T-helper 1 cell (primary cell): Measurements from ENCODE around the gene CADM1.

Experiments
- DNase-seq, 5 donors: peaks; one replicate each; pipeline ENCODE4 v3.0.0-alpha.2; 2012 to 2020

The CADM1 gene

GRCh38 chr11:115393950-115394349 lies 110.3 kb downstream of the CADM1 start:
- DNase-seq: no peak

GRCh38 chr11:115391598-115391997 lies 112.6 kb downstream of the CADM1 start:
- no peak for DNase-seq

GRCh38 chr11:115391160-115391559 lies 113.1 kb downstream of the CADM1 start:
- DNase-seq: no peak

GRCh38 chr11:115390441-115390840 lies 113.8 kb downstream of the CADM1 start:
- DNase-seq: no peak

- no peak for DNase-seq
Observed at GRCh38 chr11:115389790-115390189, 114.4 kb downstream of the CADM1 start.

GRCh38 chr11:115385226-115385625 lies 119.0 kb downstream of the CADM1 start:
- no peak for DNase-seq

- no peak for DNase-seq
Observed at GRCh38 chr11:115384236-115384635, 120.0 kb downstream of the CADM1 start.

- no peak for DNase-seq
Observed at GRCh38 chr11:115383431-115383830, 120.8 kb downstream of the CADM1 start.

- peak in 1 of 5 donors; percentile 50 for DNase-seq
Observed at GRCh38 chr11:115379528-115379927, 124.7 kb downstream of the CADM1 start.

GRCh38 chr11:115378557-115378956 lies 125.7 kb downstream of the CADM1 start:
- no peak for DNase-seq

GRCh38 chr11:115377882-115378296 lies 126.3 kb downstream of the CADM1 start:
- no peak for DNase-seq

GRCh38 chr11:115368616-115369015 lies 135.6 kb downstream of the CADM1 start:
- no peak for DNase-seq

GRCh38 chr11:115366826-115367225 lies 137.4 kb downstream of the CADM1 start:
- no peak for DNase-seq

GRCh38 chr11:115365907-115366306 lies 138.3 kb downstream of the CADM1 start:
- DNase-seq: no peak

GRCh38 chr11:115364896-115365295 lies 139.3 kb downstream of the CADM1 start:
- DNase-seq: no peak

- DNase-seq: no peak
Observed at GRCh38 chr11:115363921-115364320, 140.3 kb downstream of the CADM1 start.

- no peak for DNase-seq
Observed at GRCh38 chr11:115363426-115363825, 140.8 kb downstream of the CADM1 start.

- no peak for DNase-seq
Observed at GRCh38 chr11:115362997-115363396, 141.2 kb downstream of the CADM1 start.

- DNase-seq: no peak
Observed at GRCh38 chr11:115361025-115361424, 143.2 kb downstream of the CADM1 start.

- no peak for DNase-seq
Observed at GRCh38 chr11:115360186-115360824, 143.9 kb downstream of the CADM1 start.

GRCh38 chr11:115357066-115357465 lies 147.1 kb downstream of the CADM1 start:
- DNase-seq: no peak

- no peak for DNase-seq
Observed at GRCh38 chr11:115352805-115353485, 151.3 kb downstream of the CADM1 start.

- no peak for DNase-seq
Observed at GRCh38 chr11:115349335-115350017, 154.7 kb downstream of the CADM1 start.

GRCh38 chr11:115348416-115348815 lies 155.8 kb downstream of the CADM1 start:
- DNase-seq: no peak
